Measurements from ENCODE around the gene ETNK1.

Gene ETNK1

GRCh38 chr12:22722081-22722480 lies 97.1 kb downstream of the ETNK1 start:
- no peaks in the 10 kb centered on the region for H3K79me2 ChIP-seq (ENCODE audit: insufficient read depth, low read length)
- H2AFZ ChIP-seq (ENCODE audit: low read length), result no peak overlapping the region
- no peaks in the 10 kb centered on the region for H3K9me2 ChIP-seq (ENCODE audit: low read depth, low read length)
- H3K36me3 ChIP-seq (ENCODE audit: insufficient read depth, low read length), result no peaks in the 10 kb centered on the region
- no peaks in the 10 kb centered on the region for H3F3A ChIP-seq (ENCODE audit: insufficient read depth, low read length)
- H3K4me2 ChIP-seq (ENCODE audit: low read length), result no peak overlapping the region
- H3K9me3 ChIP-seq (ENCODE audit: low read length), result no peaks in the 10 kb centered on the region
- H3K4me1 ChIP-seq (ENCODE audit: insufficient read depth, low read length, severe bottlenecking), result no peaks in the 10 kb centered on the region
- no peak overlapping the region for H3K27ac ChIP-seq (ENCODE audit: low read depth, low read length, poor library complexity, severe bottlenecking)
- no peak overlapping the region for H3K4me3 ChIP-seq (ENCODE audit: low read depth, low read length, poor library complexity, severe bottlenecking)
- TF ChIP-seq CTCF (IDR thresholded peaks at IDR 0.05; ENCODE audit: low read length) (no peak), EZH2 (IDR thresholded peaks at IDR 0.05; ENCODE audit: borderline replicate concordance, low read length) (no peak)
- no peaks in the 10 kb centered on the region for H4K20me1 ChIP-seq (ENCODE audit: insufficient read depth, low read length)
- no peaks in the 10 kb centered on the region for H3K27me3 ChIP-seq (ENCODE audit: insufficient read depth, low read length)
- no peak overlapping the region for H3K9ac ChIP-seq (ENCODE audit: low read length)

- no peaks in the 10 kb centered on the region for H3K27me3 ChIP-seq (ENCODE audit: insufficient read depth, low read length)
- no peak overlapping the region for H3K4me3 ChIP-seq (ENCODE audit: low read depth, low read length, poor library complexity, severe bottlenecking)
- no peaks in the 10 kb centered on the region for H4K20me1 ChIP-seq (ENCODE audit: insufficient read depth, low read length)
- no peak overlapping the region for H3K27ac ChIP-seq (ENCODE audit: low read depth, low read length, poor library complexity, severe bottlenecking)
- no peaks in the 10 kb centered on the region for H3F3A ChIP-seq (ENCODE audit: insufficient read depth, low read length)
- H2AFZ ChIP-seq (ENCODE audit: low read length), result no peak overlapping the region
- no peaks in the 10 kb centered on the region for H3K9me2 ChIP-seq (ENCODE audit: low read depth, low read length)
- H3K79me2 ChIP-seq (ENCODE audit: insufficient read depth, low read length), result no peaks in the 10 kb centered on the region
- TF ChIP-seq CTCF (IDR thresholded peaks at IDR 0.05; ENCODE audit: low read length) (no peak), EZH2 (IDR thresholded peaks at IDR 0.05; ENCODE audit: borderline replicate concordance, low read length) (no peak)
- H3K9ac ChIP-seq (ENCODE audit: low read length), result no peak overlapping the region
- no peaks in the 10 kb centered on the region for H3K4me1 ChIP-seq (ENCODE audit: insufficient read depth, low read length, severe bottlenecking)
- H3K4me2 ChIP-seq (ENCODE audit: low read length), result no peak overlapping the region
- no peaks in the 10 kb centered on the region for H3K36me3 ChIP-seq (ENCODE audit: insufficient read depth, low read length)
- no peaks in the 10 kb centered on the region for H3K9me3 ChIP-seq (ENCODE audit: low read length)
These were observed 97.8 kb downstream of the ETNK1 start for GRCh38 chr12:22722779-22723178.

GRCh38 chr12:22728987-22729386 lies 104.0 kb downstream of the ETNK1 start:
- Histone ChIP-seq H3F3A (ENCODE audit: insufficient read depth, low read length) (no peaks in the 10 kb centered on the region), H3K9me3 (ENCODE audit: low read length) (no peaks in the 10 kb centered on the region), H3K36me3 (ENCODE audit: insufficient read depth, low read length) (no peaks in the 10 kb centered on the region), H3K4me2 (ENCODE audit: low read length) (no peak overlapping the region), H3K9me2 (ENCODE audit: low read depth, low read length) (no peaks in the 10 kb centered on the region), H4K20me1 (ENCODE audit: insufficient read depth, low read length) (no peaks in the 10 kb centered on the region), H3K79me2 (ENCODE audit: insufficient read depth, low read length) (no peaks in the 10 kb centered on the region), H3K4me1 (ENCODE audit: insufficient read depth, low read length, severe bottlenecking) (no peaks in the 10 kb centered on the region), H3K27me3 (ENCODE audit: insufficient read depth, low read length) (no peaks in the 10 kb centered on the region), H3K9ac (ENCODE audit: low read length) (no peak overlapping the region), H3K4me3 (ENCODE audit: low read depth, low read length, poor library complexity, severe bottlenecking) (no peak overlapping the region), H3K27ac (ENCODE audit: low read depth, low read length, poor library complexity, severe bottlenecking) (no peak overlapping the region), H2AFZ (ENCODE audit: low read length) (no peak overlapping the region)
- TF ChIP-seq EZH2 (IDR thresholded peaks at IDR 0.05; ENCODE audit: borderline replicate concordance, low read length) (no peak), CTCF (IDR thresholded peaks at IDR 0.05; ENCODE audit: low read length) (no peak)
